ENCODE results near the gene GOLGA6L10.
"Not testable (repeated sequence)": the region's sequence is repeated elsewhere in the genome, so short reads cannot be mapped to it uniquely, and the experiment has no call there.

GRCh38 chr15:82332711-82333602 is 16.3 kb downstream of the GOLGA6L10 start:
- TF ChIP-seq, protein P1, sequence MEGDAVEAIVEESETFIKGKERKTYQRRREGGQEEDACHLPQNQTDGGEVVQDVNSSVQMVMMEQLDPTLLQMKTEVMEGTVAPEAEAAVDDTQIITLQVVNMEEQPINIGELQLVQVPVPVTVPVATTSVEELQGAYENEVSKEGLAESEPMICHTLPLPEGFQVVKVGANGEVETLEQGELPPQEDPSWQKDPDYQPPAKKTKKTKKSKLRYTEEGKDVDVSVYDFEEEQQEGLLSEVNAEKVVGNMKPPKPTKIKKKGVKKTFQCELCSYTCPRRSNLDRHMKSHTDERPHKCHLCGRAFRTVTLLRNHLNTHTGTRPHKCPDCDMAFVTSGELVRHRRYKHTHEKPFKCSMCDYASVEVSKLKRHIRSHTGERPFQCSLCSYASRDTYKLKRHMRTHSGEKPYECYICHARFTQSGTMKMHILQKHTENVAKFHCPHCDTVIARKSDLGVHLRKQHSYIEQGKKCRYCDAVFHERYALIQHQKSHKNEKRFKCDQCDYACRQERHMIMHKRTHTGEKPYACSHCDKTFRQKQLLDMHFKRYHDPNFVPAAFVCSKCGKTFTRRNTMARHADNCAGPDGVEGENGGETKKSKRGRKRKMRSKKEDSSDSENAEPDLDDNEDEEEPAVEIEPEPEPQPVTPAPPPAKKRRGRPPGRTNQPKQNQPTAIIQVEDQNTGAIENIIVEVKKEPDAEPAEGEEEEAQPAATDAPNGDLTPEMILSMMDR (IDR thresholded peaks at IDR 0.05) = not testable (repeated sequence)
- TF ChIP-seq POLR2A (IDR thresholded peaks at IDR 0.05) = not testable (repeated sequence)

All from thyroid gland (tissue), 4 donors.